Colonic mucosa (tissue), 4 donors: ENCODE results near the gene ADGRG1. TPM values are rescaled to one million over a fixed set of nuclear protein-coding genes. Genes with fewer than 3 reads are reported as not detected.

ENCODE experiments used
- DNase-seq: peaks from one replicate; pipeline ENCODE4 v3.0.0-alpha.2; 2020
- H3K27ac ChIP-seq: fragments of 200-600 bp; one replicate; pipeline ENCODE4 v1.8.0; 2021
- H3K27me3 ChIP-seq: fragments of 200-600 bp; one replicate; pipeline ENCODE4 v1.8.0; 2021
- H3K36me3 ChIP-seq: fragments of 200-600 bp; one replicate; pipeline ENCODE4 v1.8.0; 2021
- H3K4me1 ChIP-seq: fragments of 200-600 bp; one replicate; pipeline ENCODE4 v1.8.0; 2021; ENCODE audit warnings: mild to moderate bottlenecking
- H3K4me3 ChIP-seq: fragments of 200-600 bp; one replicate; pipeline ENCODE4 v1.8.0; 2021
- H3K9ac ChIP-seq, 2 donors: one replicate each; pipeline ENCODE4 v1.7.0; 2013; ENCODE audit warnings: control low read depth in 2 of 2, low read depth in 2 of 2, low read length in 2 of 2
- H3K9me3 ChIP-seq: fragments of 200-600 bp; one replicate; pipeline ENCODE4 v1.8.0; 2021
- CTCF ChIP-seq: fragments of 200-600 bp; IDR thresholded peaks from one replicate; pipeline ENCODE4 v1.8.0; 2022; ENCODE audit warnings: antibody characterized with exemption, mild to moderate bottlenecking
- intact Hi-C: fragments of 100-400 bp; cut with DNase I; formaldehyde crosslinking; loops from one replicate; pipeline ENCODE4 v1.14.1; 2022
- total RNA-seq, 2 donors: library from RNA; stranded (reverse); fragmentation: NEBNext Ultra II Directional in 1 of 2; extraction: Animal tissue kit (Norgen Biotek cat#: 25700) in 1 of 2; gene quantifications; one replicate each; pipeline ENCODE4 v1.2.1, GENCODE V29; 2021
- donor health status: healthy.
- donor health status: DM: no; HTN: no; CAD: no.
- donor health status: DM: no; HTN: no; CAD: no.

The ADGRG1 gene
- total RNA-seq, 2 donors from 2014 or later, result 68.9 to 126 TPM

DNA sequence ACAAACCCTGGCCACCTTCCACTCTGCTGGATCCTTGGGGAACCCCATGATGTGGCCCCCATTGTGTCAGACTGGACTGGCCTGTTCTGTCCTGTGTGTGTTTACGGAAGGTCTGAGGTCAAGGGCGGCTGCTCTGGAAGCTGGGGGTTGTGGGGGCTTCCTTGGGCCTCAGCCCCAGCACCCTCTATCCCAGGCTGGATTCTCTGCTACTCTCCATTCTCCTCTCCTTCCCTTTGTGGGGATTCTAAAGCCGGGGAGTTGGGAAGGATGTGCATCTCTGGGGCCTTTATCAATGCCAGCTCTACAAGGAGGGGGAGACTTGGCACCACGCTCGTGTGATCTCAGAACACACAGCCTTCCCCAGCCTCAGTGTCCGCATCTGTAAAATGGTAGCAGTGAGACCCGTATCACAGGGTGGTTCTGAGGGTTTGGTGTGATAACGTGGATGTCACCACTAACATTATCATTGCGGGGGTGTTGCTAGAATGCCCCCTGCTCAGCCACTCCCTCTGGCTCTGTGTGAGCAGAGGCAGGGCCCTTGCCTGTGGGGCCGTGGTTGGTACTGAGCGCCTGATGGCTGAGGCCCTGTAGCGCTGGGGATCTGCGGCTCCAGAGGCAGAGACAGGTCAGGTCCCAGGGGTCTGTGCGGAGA lies 18.1 kb downstream of the ADGRG1 start:
- no peak for DNase-seq
- Histone ChIP-seq H3K9me3 (no peaks in the 10 kb centered on the region), H3K4me1 (no peaks in the 10 kb centered on the region), H3K27ac (no peak overlapping the region), H3K36me3 (no peaks in the 10 kb centered on the region), H3K9ac (no peak overlapping the region), H3K4me3 (no peak overlapping the region), H3K27me3 (no peaks in the 10 kb centered on the region)
- TF ChIP-seq CTCF, result no peak
- intact Hi-C loops, result no loop called here

DNA sequence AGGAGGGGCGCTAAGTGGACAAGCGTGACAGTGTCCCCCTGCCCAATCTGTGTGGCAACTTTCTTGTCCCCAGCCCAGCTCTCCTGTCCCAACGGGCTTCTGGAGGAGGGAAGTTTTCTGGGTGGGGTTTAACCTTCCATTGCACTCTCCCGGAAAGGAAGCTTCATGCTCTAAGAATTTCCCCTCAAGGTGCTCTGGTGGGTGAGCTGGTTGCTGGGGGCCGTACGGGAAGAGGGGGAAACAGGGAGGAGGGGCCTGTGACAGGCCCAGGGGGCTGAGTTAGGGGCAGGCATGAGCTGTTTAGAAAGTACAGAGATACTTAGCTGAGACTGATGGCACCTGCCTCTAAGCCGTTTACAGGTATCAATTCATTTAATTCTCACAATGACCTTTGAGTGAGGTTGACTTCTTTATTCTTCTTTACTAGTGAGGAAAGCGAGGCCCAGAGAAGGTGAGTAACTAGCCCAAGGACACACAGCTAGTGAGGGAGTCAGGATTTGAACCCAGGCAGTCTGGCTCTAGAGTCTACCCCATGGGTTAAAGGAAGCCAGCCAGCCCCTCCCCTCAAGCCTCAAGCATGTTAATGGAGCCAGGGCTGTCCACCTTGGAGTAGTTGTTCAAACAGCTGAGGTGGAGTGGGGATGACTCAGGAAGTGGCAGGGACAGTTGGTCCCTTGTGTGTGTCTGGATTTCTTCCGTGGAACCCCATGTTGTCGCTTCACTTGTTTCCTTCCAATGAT lies 18.9 kb downstream of the ADGRG1 start:
- intact Hi-C loops, result no loop called here
- no peak overlapping the region for H3K4me3 ChIP-seq
- DNase-seq, result no peak
- H3K27ac ChIP-seq, result no peak overlapping the region
- H3K9me3 ChIP-seq, result no peaks in the 10 kb centered on the region
- no peaks in the 10 kb centered on the region for H3K4me1 ChIP-seq
- no peaks in the 10 kb centered on the region for H3K36me3 ChIP-seq
- H3K27me3 ChIP-seq, result no peaks in the 10 kb centered on the region
- TF ChIP-seq CTCF, result no peak
- no peak overlapping the region for H3K9ac ChIP-seq

- Histone ChIP-seq H3K4me3 (no peak overlapping the region), H3K9ac (no peak overlapping the region), H3K4me1 (no peaks in the 10 kb centered on the region), H3K9me3 (no peaks in the 10 kb centered on the region), H3K27me3 (no peaks in the 10 kb centered on the region), H3K36me3 (no peaks in the 10 kb centered on the region), H3K27ac (no peak overlapping the region)
- no peak for DNase-seq
- no peak for TF ChIP-seq CTCF
- intact Hi-C loops, result loop anchor here (2.0 kb wide), 1 partner anchor 47 kb away; no protein-coding TSS in a partner anchor
Observed at GRCh38 chr16:57648125-57648524, 19.7 kb downstream of the ADGRG1 start.

- no peaks in the 10 kb centered on the region for H3K4me1 ChIP-seq
- intact Hi-C loops, result loop anchor here (2.0 kb wide), 1 partner anchor 48 kb away; no protein-coding TSS in a partner anchor
- peak; percentile 99 for TF ChIP-seq CTCF
- no peaks in the 10 kb centered on the region for H3K36me3 ChIP-seq
- H3K27ac ChIP-seq, result no peak overlapping the region
- no peaks in the 10 kb centered on the region for H3K9me3 ChIP-seq
- peak; percentile 81 for DNase-seq
- H3K27me3 ChIP-seq, result no peaks in the 10 kb centered on the region
- H3K4me3 ChIP-seq, result no peak overlapping the region
- H3K9ac ChIP-seq, result no peak overlapping the region
Observed at GRCh38 chr16:57648581-57649442, 20.4 kb downstream of the ADGRG1 start.

GRCh38 chr16:57649443-57649751 lies 21.0 kb downstream of the ADGRG1 start:
- Histone ChIP-seq H3K27ac (no peak overlapping the region), H3K36me3 (no peaks in the 10 kb centered on the region), H3K27me3 (no peaks in the 10 kb centered on the region), H3K4me1 (no peaks in the 10 kb centered on the region), H3K9ac (no peak overlapping the region), H3K4me3 (no peak overlapping the region), H3K9me3 (no peaks in the 10 kb centered on the region)
- intact Hi-C loops, result loop anchor here (2.0 kb wide), 1 partner anchor 49 kb away; no protein-coding TSS in a partner anchor
- TF ChIP-seq CTCF, result no peak
- no peak for DNase-seq
